ENCODE data around the gene MTPN. TPM values are rescaled to one million over a fixed set of nuclear protein-coding genes. Genes with fewer than 3 reads are reported as not detected.

The MTPN gene
- total and polyA plus RNA-seq, 10 of the 15 experiments (the other 5 are each of a cell fraction or from before 2014, with no cell fraction given): 38.7 to 146 (median 85.4) TPM

GRCh38 chr7:135942614-135943013 is 34.5 kb downstream of the MTPN start (continued):
- TF ChIP-seq ZNF687 (IDR thresholded peaks at IDR 0.05): no peak
- TF ChIP-seq SUPT20H (IDR thresholded peaks at IDR 0.05; ENCODE audit: borderline replicate concordance, control insufficient read depth, low read depth, low read length): no peak
- no peak for TF ChIP-seq NR2C2 (IDR thresholded peaks at IDR 0.05; ENCODE audit: borderline replicate concordance, control insufficient read depth, insufficient read length, low read depth)
- peak; percentile 64; the same call in 1 of the 2 replicates for TF ChIP-seq BCL11A (IDR thresholded peaks at IDR 0.05; ENCODE audit: low read depth, low read length)
- no peak for TF ChIP-seq EZH2 (IDR thresholded peaks at IDR 0.05; ENCODE audit: borderline replicate concordance, control insufficient read depth, low read depth, low read length)
- TF ChIP-seq HCFC1 (IDR thresholded peaks at IDR 0.05; ENCODE audit: low read length): no peak
- TF ChIP-seq, protein P1, sequence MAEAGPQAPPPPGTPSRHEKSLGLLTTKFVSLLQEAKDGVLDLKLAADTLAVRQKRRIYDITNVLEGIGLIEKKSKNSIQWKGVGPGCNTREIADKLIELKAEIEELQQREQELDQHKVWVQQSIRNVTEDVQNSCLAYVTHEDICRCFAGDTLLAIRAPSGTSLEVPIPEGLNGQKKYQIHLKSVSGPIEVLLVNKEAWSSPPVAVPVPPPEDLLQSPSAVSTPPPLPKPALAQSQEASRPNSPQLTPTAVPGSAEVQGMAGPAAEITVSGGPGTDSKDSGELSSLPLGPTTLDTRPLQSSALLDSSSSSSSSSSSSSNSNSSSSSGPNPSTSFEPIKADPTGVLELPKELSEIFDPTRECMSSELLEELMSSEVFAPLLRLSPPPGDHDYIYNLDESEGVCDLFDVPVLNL (IDR thresholded peaks at IDR 0.05; ENCODE audit: low read depth, low read length): no peak
- no peak for TF ChIP-seq ZBTB11 (CRISPR knock-in tag; IDR thresholded peaks at IDR 0.05)
- no peak for TF ChIP-seq POLR2AphosphoS2 (IDR thresholded peaks at IDR 0.05; ENCODE audit: low read depth, low read length)
- TF ChIP-seq CREM (IDR thresholded peaks at IDR 0.05; ENCODE audit: low read depth): peak; percentile 55; the same call in 1 of the 2 replicates
- no peak for TF ChIP-seq PML (IDR thresholded peaks at IDR 0.05; ENCODE audit: low read length)
- no peak for TF ChIP-seq HDAC6 (IDR thresholded peaks at IDR 0.05; ENCODE audit: unreplicated experiment)
- TF ChIP-seq, protein P2, sequence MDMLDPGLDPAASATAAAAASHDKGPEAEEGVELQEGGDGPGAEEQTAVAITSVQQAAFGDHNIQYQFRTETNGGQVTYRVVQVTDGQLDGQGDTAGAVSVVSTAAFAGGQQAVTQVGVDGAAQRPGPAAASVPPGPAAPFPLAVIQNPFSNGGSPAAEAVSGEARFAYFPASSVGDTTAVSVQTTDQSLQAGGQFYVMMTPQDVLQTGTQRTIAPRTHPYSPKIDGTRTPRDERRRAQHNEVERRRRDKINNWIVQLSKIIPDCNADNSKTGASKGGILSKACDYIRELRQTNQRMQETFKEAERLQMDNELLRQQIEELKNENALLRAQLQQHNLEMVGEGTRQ (IDR thresholded peaks at IDR 0.05; ENCODE audit: borderline replicate concordance, low read depth, low read length): no peak
- no peak for TF ChIP-seq PKNOX1 (IDR thresholded peaks at IDR 0.05)
- TF ChIP-seq, protein P3, sequence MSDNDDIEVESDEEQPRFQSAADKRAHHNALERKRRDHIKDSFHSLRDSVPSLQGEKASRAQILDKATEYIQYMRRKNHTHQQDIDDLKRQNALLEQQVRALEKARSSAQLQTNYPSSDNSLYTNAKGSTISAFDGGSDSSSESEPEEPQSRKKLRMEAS (IDR thresholded peaks at IDR 0.05; ENCODE audit: low read depth, low read length): no peak

Data from GM12878 (cell line).